Right lobe of liver (tissue), 6 donors: ENCODE data around the gene CDKAL1. TPM values are rescaled to one million over a fixed set of nuclear protein-coding genes. Genes with fewer than 3 reads are reported as not detected.

Experiments
- ATAC-seq, 4 donors: fragments of 200-7000 bp; cut with Tn5 transposase; one replicate each; pipeline ENCODE4 v1.9.1; 2020; ENCODE audit warnings: mild to moderate bottlenecking in 4 of 4, moderate library complexity in 4 of 4
- DNase-seq, 3 donors: peaks; one replicate each; pipeline ENCODE4 v3.0.0-alpha.2; 2020
- H3K27ac ChIP-seq, 3 donors: fragments of 200-600 bp; one replicate each; pipeline ENCODE4 v1.8.0; 2022
- H3K27me3 ChIP-seq, 2 donors: fragments of 200-600 bp; one replicate each; pipeline ENCODE4 v1.8.0; 2022
- H3K36me3 ChIP-seq, 4 donors: fragments of 200-600 bp; sonication (generic) in 1 of 4; one replicate each; pipeline versions ENCODE4 v1.5.1 to v1.8.0; 2017 to 2022; ENCODE audit warnings: control low read depth in 1 of 4
- H3K4me1 ChIP-seq, 4 donors: fragments of 200-600 bp; sonication (generic) in 1 of 4; one replicate each; pipeline versions ENCODE4 v1.5.1 to v1.8.0; 2017 to 2022; ENCODE audit warnings: control low read depth in 1 of 4
- H3K4me3 ChIP-seq, 3 donors: fragments of 200-600 bp; one replicate each; pipeline ENCODE4 v1.8.0; 2022
- H3K9me3 ChIP-seq, 4 donors: fragments of 200-600 bp; sonication (generic) in 1 of 4; one replicate each; pipeline versions ENCODE4 v1.5.1 to v1.8.0; 2017 to 2022; ENCODE audit warnings: control low read depth in 1 of 4
- POLR2A ChIP-seq: fragments of 450-650 bp; IDR thresholded peaks from one replicate; pipeline ENCODE4 v1.6.1; 2017; ENCODE audit warnings: antibody characterized with exemption, mild to moderate bottlenecking
- WGBS: methylation state at CpG from one replicate; pipeline ENCODE4 v1.1.6; 2018; ENCODE audit warnings: low coverage, low lambda C conversion rate; ENCODE audit not compliant: insufficient coverage; ENCODE audit errors: missing lambda C conversion rate; 5-methylcytosine and 5-hydroxymethylcytosine counted together
- intact Hi-C, 2 donors: fragments of 100-400 bp; cut with DNase I; formaldehyde crosslinking; loops; one replicate each; pipeline versions ENCODE4 v1.11.2 to v1.14.1; 2022
- total RNA-seq, 6 experiments: library from RNA; depleted of rRNA in 2 of 6; stranded (reverse); fragments of >200 nt in 2 of 6; fragmentation: NEBNext Ultra II Directional in 3 of 6; extraction: Animal tissue kit (Norgen Biotek cat#: 25700) in 3 of 6; gene quantifications; one replicate each; pipeline versions ENCODE4 v1.1.0 to v1.2.4, GENCODE V29; 2016 to 2023
- TF ChIP-seq, protein P1 (sequence below), 4 donors: fragments of 200-600 bp in 3 of 4; fragments of 450-650 bp in 1 of 4; IDR thresholded peaks; one replicate each; pipeline versions ENCODE4 v1.5.1 to v1.8.0; 2016 to 2022; ENCODE audit warnings: antibody characterized with exemption in 4 of 4, mild to moderate bottlenecking in 2 of 4
- donor health status: DM: no; HTN: yes; CAD: no.
- donor health status: DM: no; HTN: no; CAD: no.
- donor health status: DM: no; HTN: no; CAD: no.
- donor health status: DM: no; HTN: yes; CAD: no.
- donor health status: DM: no; HTN: yes; CAD: no.

Gene CDKAL1
- total RNA-seq, 6 experiments from 2014 or later, result 4.5 to 7.0 (median 6.2) TPM

DNA sequence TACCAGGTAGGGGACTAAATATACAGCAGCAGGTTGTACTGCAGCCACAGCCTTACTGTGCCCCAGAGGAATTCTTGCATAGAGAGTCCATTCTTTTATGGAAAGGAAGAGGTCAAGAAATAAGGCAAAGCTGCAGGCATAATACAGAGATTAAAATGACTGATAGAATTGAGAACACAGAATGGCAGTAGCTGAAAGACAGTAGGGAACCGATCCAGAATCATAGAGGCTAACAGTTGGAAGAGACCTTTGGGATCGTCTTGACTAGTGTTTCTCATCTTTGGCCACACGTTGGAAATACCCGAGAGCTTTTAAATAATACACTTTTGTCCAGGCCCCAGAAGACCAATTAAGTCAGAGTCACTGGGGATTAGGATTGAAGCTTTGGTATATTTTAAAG lies 566.7 kb downstream of the CDKAL1 start:
- DNase-seq (no peak), ATAC-seq (no peak)
- WGBS, result 95% methylated on average over 4 of the region's 4 CpGs
- no peak overlapping the region for H3K4me3 ChIP-seq
- no peaks in the 10 kb centered on the region for H3K27me3 ChIP-seq
- TF ChIP-seq, protein P1, sequence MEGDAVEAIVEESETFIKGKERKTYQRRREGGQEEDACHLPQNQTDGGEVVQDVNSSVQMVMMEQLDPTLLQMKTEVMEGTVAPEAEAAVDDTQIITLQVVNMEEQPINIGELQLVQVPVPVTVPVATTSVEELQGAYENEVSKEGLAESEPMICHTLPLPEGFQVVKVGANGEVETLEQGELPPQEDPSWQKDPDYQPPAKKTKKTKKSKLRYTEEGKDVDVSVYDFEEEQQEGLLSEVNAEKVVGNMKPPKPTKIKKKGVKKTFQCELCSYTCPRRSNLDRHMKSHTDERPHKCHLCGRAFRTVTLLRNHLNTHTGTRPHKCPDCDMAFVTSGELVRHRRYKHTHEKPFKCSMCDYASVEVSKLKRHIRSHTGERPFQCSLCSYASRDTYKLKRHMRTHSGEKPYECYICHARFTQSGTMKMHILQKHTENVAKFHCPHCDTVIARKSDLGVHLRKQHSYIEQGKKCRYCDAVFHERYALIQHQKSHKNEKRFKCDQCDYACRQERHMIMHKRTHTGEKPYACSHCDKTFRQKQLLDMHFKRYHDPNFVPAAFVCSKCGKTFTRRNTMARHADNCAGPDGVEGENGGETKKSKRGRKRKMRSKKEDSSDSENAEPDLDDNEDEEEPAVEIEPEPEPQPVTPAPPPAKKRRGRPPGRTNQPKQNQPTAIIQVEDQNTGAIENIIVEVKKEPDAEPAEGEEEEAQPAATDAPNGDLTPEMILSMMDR (IDR thresholded peaks at IDR 0.05), result no peak
- TF ChIP-seq POLR2A, result no peak
- H3K36me3 ChIP-seq, result no peaks in the 10 kb centered on the region
- intact Hi-C loops, result no loop called here
- no peak overlapping the region for H3K27ac ChIP-seq
- H3K9me3 ChIP-seq, result no peaks in the 10 kb centered on the region
- peaks cover 0 to 25% (median 2%) of the 10 kb centered on the region in 4 donors for H3K4me1 ChIP-seq

GRCh38 chr6:21101694-21102093 lies 567.4 kb downstream of the CDKAL1 start:
- ATAC-seq (no peak), DNase-seq (no peak)
- 100% methylated on average over 1 of the region's 1 CpG for WGBS
- no peaks in the 10 kb centered on the region for H3K9me3 ChIP-seq
- no peak overlapping the region for H3K4me3 ChIP-seq
- intact Hi-C loops, result no loop called here
- no peak overlapping the region for H3K27ac ChIP-seq
- H3K27me3 ChIP-seq, result no peaks in the 10 kb centered on the region
- peaks cover 0 to 25% (median 2%) of the 10 kb centered on the region in 4 donors for H3K4me1 ChIP-seq
- H3K36me3 ChIP-seq, result no peaks in the 10 kb centered on the region
- TF ChIP-seq, protein P1 (IDR thresholded peaks at IDR 0.05), result no peak
- TF ChIP-seq POLR2A, result no peak

DNA sequence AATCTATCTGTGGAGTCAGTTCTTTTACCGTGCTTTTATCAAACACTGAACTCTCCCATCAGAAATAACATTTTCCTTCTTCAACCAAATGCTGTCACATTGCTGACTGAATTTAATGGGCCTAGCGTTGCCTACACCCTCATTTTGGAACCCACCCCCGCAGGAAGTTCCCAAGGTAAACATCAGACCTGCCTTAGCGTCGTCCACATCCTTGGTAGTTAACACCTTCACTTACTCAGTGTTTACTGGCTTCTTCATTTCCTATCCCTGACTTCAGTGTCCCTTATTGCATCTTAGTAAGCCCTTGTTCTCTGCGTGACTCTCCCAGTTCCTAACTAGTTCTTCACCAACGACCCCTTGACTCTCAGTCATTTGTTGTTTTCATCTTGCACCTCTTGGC lies 567.9 kb downstream of the CDKAL1 start:
- Histone ChIP-seq H3K27me3 (no peaks in the 10 kb centered on the region), H3K9me3 (no peaks in the 10 kb centered on the region), H3K4me3 (no peak overlapping the region), H3K4me1 (peaks cover 0 to 25% (median 2%) of the 10 kb centered on the region in 4 donors), H3K36me3 (no peaks in the 10 kb centered on the region), H3K27ac (no peak overlapping the region)
- intact Hi-C loops, result no loop called here
- no peak for TF ChIP-seq POLR2A
- TF ChIP-seq, protein P1 (IDR thresholded peaks at IDR 0.05), result no peak
- 88% methylated on average over 7 of the region's 7 CpGs for WGBS
- DNase-seq (no peak), ATAC-seq (no peak)

- H3K27me3 ChIP-seq, result no peaks in the 10 kb centered on the region
- peaks cover 0 to 25% (median 2%) of the 10 kb centered on the region in 4 donors for H3K4me1 ChIP-seq
- DNase-seq (no peak), ATAC-seq (no peak)
- H3K36me3 ChIP-seq, result no peaks in the 10 kb centered on the region
- no peaks in the 10 kb centered on the region for H3K9me3 ChIP-seq
- no peak for TF ChIP-seq POLR2A
- TF ChIP-seq, protein P1 (IDR thresholded peaks at IDR 0.05), result no peak
- WGBS, result 92% methylated on average over 4 of the region's 7 CpGs
- H3K27ac ChIP-seq, result no peak overlapping the region
- intact Hi-C loops, result no loop called here
- H3K4me3 ChIP-seq, result no peak overlapping the region
These were observed 568.4 kb downstream of the CDKAL1 start for GRCh38 chr6:21102624-21103023.
